ENCODE data around the gene APOO. TPM values are rescaled to one million over a fixed set of nuclear protein-coding genes. Genes with fewer than 3 reads are reported as not detected.
A peak's percentile ranks its signal among the peaks of the same experiment; 100 is the strongest.

APOO gene
- total and polyA plus RNA-seq, 2 of the 13 experiments (the other 11 are each of a cell fraction or from before 2014, with no cell fraction given), result 9.7 to 22.1 TPM

DNA sequence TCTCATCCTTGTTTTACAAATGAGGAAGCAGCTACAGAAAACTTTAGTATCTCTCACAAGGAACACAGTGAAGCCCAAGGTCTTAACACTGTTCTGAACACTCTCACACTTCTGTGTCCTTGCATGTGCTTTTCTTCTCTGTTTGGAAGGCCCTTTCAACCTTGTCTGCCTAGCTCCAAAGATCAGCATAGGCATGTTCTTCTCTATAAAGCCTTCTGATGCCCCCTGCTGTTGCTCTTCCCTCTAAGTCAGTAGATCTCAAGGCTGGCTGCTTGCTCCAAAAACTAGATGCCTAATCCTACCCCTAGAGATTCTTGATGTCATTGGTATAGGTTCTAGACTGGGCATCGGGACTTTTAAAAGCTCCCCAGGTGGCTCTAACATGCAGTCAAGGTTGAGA, 5.9 kb downstream of the APOO start:
- H3K4me2 ChIP-seq (ENCODE audit: low read depth, low read length), result peak overlapping the region; percentile 71
- intact Hi-C loops (cut with micrococcal nuclease; ENCODE audit: unreplicated experiment), result loop anchor here (1.0 to 5.0 kb wide), 5 partner anchors 60 to 208 kb away; no protein-coding TSS in a partner anchor
- TF ChIP-seq ZNF781 (CRISPR knock-in tag; IDR thresholded peaks at IDR 0.05; ENCODE audit: borderline replicate concordance, not compliant biosample characterization) (no peak), SMC3 (IDR thresholded peaks at IDR 0.05; ENCODE audit: low read length) (peak; percentile 91), KLF6 (CRISPR knock-in tag; IDR thresholded peaks at IDR 0.05) (0 out of 2 replicates have a peak, but pooled peaks have one; percentile 51), HNF4A (CRISPR knock-in tag; IDR thresholded peaks at IDR 0.05) (peak; percentile 65), RXRB (CRISPR knock-in tag; IDR thresholded peaks at IDR 0.05; ENCODE audit: borderline replicate concordance) (0 out of 2 replicates have a peak, but pooled peaks have one; percentile 22), GATAD2A (CRISPR knock-in tag; IDR thresholded peaks at IDR 0.05) (peak; percentile 59; the same call in 1 of the 2 replicates), SAP130 (CRISPR knock-in tag; IDR thresholded peaks at IDR 0.05; ENCODE audit: low read depth) (peak; percentile 32; the same call in 1 of the 2 replicates), ZFX (CRISPR knock-in tag; IDR thresholded peaks at IDR 0.05; ENCODE audit: low read depth) (peak; percentile 42; the same call in 1 of the 2 replicates), SIN3B (IDR thresholded peaks at IDR 0.05; ENCODE audit: low read length) (no peak), SOX6 (IDR thresholded peaks at IDR 0.05) (no peak), SOX6 (CRISPR knock-in tag; IDR thresholded peaks at IDR 0.05) (0 out of 2 replicates have a peak, but pooled peaks have one; percentile 9), STAG1 (CRISPR knock-in tag; IDR thresholded peaks at IDR 0.05) (peak; percentile 92), RAD21 (CRISPR knock-in tag; IDR thresholded peaks at IDR 0.05) (peak; percentile 81)
- TF ChIP-seq, protein P1, sequence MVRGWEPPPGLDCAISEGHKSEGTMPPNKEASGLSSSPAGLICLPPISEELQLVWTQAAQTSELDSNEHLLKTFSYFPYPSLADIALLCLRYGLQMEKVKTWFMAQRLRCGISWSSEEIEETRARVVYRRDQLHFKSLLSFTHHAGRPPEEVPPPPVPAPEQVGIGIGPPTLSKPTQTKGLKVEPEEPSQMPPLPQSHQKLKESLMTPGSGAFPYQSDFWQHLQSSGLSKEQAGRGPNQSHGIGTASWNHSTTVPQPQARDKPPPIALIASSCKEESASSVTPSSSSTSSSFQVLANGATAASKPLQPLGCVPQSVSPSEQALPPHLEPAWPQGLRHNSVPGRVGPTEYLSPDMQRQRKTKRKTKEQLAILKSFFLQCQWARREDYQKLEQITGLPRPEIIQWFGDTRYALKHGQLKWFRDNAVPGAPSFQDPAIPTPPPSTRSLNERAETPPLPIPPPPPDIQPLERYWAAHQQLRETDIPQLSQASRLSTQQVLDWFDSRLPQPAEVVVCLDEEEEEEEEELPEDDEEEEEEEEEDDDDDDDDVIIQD (CRISPR knock-in tag; IDR thresholded peaks at IDR 0.05; ENCODE audit: low read depth), result peak; percentile 36; the same call in 1 of the 2 replicates
- TF ChIP-seq, protein P2, sequence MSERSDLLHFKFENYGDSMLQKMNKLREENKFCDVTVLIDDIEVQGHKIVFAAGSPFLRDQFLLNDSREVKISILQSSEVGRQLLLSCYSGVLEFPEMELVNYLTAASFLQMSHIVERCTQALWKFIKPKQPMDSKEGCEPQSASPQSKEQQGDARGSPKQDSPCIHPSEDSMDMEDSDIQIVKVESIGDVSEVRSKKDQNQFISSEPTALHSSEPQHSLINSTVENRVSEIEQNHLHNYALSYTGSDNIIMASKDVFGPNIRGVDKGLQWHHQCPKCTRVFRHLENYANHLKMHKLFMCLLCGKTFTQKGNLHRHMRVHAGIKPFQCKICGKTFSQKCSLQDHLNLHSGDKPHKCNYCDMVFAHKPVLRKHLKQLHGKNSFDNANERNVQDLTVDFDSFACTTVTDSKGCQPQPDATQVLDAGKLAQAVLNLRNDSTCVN (CRISPR knock-in tag; IDR thresholded peaks at IDR 0.05; ENCODE audit: borderline replicate concordance), result no peak
- TF ChIP-seq, protein P3, sequence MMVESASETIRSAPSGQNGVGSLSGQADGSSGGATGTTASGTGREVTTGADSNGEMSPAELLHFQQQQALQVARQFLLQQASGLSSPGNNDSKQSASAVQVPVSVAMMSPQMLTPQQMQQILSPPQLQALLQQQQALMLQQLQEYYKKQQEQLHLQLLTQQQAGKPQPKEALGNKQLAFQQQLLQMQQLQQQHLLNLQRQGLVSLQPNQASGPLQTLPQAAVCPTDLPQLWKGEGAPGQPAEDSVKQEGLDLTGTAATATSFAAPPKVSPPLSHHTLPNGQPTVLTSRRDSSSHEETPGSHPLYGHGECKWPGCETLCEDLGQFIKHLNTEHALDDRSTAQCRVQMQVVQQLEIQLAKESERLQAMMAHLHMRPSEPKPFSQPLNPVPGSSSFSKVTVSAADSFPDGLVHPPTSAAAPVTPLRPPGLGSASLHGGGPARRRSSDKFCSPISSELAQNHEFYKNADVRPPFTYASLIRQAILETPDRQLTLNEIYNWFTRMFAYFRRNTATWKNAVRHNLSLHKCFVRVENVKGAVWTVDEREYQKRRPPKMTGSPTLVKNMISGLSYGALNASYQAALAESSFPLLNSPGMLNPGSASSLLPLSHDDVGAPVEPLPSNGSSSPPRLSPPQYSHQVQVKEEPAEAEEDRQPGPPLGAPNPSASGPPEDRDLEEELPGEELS (CRISPR knock-in tag; IDR thresholded peaks at IDR 0.05), result 0 out of 2 replicates have a peak, but pooled peaks have one; percentile 25
- TF ChIP-seq, protein P4, sequence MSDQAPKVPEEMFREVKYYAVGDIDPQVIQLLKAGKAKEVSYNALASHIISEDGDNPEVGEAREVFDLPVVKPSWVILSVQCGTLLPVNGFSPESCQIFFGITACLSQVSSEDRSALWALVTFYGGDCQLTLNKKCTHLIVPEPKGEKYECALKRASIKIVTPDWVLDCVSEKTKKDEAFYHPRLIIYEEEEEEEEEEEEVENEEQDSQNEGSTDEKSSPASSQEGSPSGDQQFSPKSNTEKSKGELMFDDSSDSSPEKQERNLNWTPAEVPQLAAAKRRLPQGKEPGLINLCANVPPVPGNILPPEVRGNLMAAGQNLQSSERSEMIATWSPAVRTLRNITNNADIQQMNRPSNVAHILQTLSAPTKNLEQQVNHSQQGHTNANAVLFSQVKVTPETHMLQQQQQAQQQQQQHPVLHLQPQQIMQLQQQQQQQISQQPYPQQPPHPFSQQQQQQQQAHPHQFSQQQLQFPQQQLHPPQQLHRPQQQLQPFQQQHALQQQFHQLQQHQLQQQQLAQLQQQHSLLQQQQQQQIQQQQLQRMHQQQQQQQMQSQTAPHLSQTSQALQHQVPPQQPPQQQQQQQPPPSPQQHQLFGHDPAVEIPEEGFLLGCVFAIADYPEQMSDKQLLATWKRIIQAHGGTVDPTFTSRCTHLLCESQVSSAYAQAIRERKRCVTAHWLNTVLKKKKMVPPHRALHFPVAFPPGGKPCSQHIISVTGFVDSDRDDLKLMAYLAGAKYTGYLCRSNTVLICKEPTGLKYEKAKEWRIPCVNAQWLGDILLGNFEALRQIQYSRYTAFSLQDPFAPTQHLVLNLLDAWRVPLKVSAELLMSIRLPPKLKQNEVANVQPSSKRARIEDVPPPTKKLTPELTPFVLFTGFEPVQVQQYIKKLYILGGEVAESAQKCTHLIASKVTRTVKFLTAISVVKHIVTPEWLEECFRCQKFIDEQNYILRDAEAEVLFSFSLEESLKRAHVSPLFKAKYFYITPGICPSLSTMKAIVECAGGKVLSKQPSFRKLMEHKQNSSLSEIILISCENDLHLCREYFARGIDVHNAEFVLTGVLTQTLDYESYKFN (CRISPR knock-in tag; conservative IDR thresholded peaks at IDR 0.05), result peak; percentile 41

More for the DNA sequence above, 5.9 kb downstream of the APOO start:
- H3K27ac ChIP-seq (ENCODE audit: extremely low read length, insufficient read depth, low read length), result peak overlapping the region; percentile 64
- POLR2A ChIA-PET, result interaction anchor here (0.6 to 3.1 kb wide), 10 partner anchors 18 to 208 kb away, joined by 3 to 91 read pairs (median 4); partner anchors contain the start of genes ACOT9 and SAT1
- H3K27me3 ChIP-seq (ENCODE audit: control insufficient read depth in 1 of 2, insufficient read depth in 2 of 2, low read length in 2 of 2), result no peaks in the 10 kb centered on the region
- BruUV-seq (replicated peaks), result no TSS peak
- FAIRE-seq (peak; percentile 75), DNase-seq (ENCODE audit: low spot score) (peak; percentile 77), ATAC-seq (peak; percentile 96)
- no peaks in the 10 kb centered on the region for H4K20me1 ChIP-seq (ENCODE audit: insufficient read depth, low read length)
- in situ Hi-C loops (cut with HindIII; ENCODE audit: extremely low pct_ligation_motif_present, low pct_unique_long_range_greater_than_20kb), result loop anchor here (5.0 kb wide), 3 partner anchors 120 to 210 kb away; partner anchors contain the start of gene SAT1
- peak overlapping the region in 1 of 3 experiments; percentile 33; a peak in 1 of 6 replicates for H3K4me3 ChIP-seq (replicated peaks in 1 of 3; ENCODE audit: insufficient read depth in 1 of 3, low read depth in 2 of 3, low read length in 3 of 3)
- peak overlapping the region; percentile 69 for H2AFZ ChIP-seq (ENCODE audit: low read length)
- no peaks in the 10 kb centered on the region for H3K9me3 ChIP-seq (ENCODE audit: low read length)
- H3K36me3 ChIP-seq (replicated peaks in 1 of 2; ENCODE audit: control insufficient read depth in 1 of 2, insufficient read depth in 2 of 2, low read length in 2 of 2), result no peaks in the 10 kb centered on the region
- H3K79me2 ChIP-seq (ENCODE audit: insufficient read depth, low read length), result peaks cover 5% of the 10 kb centered on the region
- CTCF ChIA-PET (ENCODE audit: low intra/inter-chr PET ratio, low total read pairs), result interaction anchor here (1.0 to 2.7 kb wide), 5 partner anchors 29 to 207 kb away, joined by 3 to 50 read pairs (median 27); partner anchors contain the start of gene SAT1
- peak overlapping the region; percentile 22 for H3K9ac ChIP-seq (ENCODE audit: insufficient read depth, low read depth, low read length)
- no CpG with 5 or more reads among the region's 1 CpG for WGBS (ENCODE audit: low lambda C conversion rate)
- H3K4me1 ChIP-seq (ENCODE audit: insufficient read depth, low read length), result peaks cover 66% of the 10 kb centered on the region
